GM18517 (cell line): ENCODE measurements around the gene HJURP.

ENCODE experiments used
- ATAC-seq: cut with Tn5 transposase; IDR thresholded peaks from one replicate; pipeline ENCODE4 v1.9.1; 2021; ENCODE audit warnings: mild to moderate bottlenecking, moderate library complexity; ENCODE audit not compliant: unreplicated experiment

The HJURP gene

GRCh38 chr2:233831011-233831721 is 23.2 kb downstream of the HJURP start:
- no peak for ATAC-seq

- ATAC-seq, result no peak
Measured at GRCh38 chr2:233830111-233830802, 24.1 kb downstream of the HJURP start.

GRCh38 chr2:233829193-233830110 is 24.9 kb downstream of the HJURP start:
- ATAC-seq, result no peak

- ATAC-seq, result no peak
Measured at GRCh38 chr2:233828546-233829192, 25.7 kb downstream of the HJURP start.

- no peak for ATAC-seq
Measured at GRCh38 chr2:233824373-233824772, 30.0 kb downstream of the HJURP start.

- ATAC-seq, result no peak
Measured at GRCh38 chr2:233823731-233824121, 30.6 kb downstream of the HJURP start.

GRCh38 chr2:233822781-233823730 is 31.3 kb downstream of the HJURP start:
- no peak for ATAC-seq

- ATAC-seq, result no peak
Measured at GRCh38 chr2:233822101-233822771, 32.1 kb downstream of the HJURP start.

- ATAC-seq, result no peak
Measured at GRCh38 chr2:233821709-233822100, 32.6 kb downstream of the HJURP start.

GRCh38 chr2:233821196-233821595 is 33.1 kb downstream of the HJURP start:
- ATAC-seq, result no peak

GRCh38 chr2:233820774-233821105 is 33.6 kb downstream of the HJURP start:
- no peak for ATAC-seq

- no peak for ATAC-seq
Measured at GRCh38 chr2:233819884-233820773, 34.2 kb downstream of the HJURP start.

- ATAC-seq, result no peak
Measured at GRCh38 chr2:233818639-233819621, 35.4 kb downstream of the HJURP start.

- no peak for ATAC-seq
Measured at GRCh38 chr2:233817995-233818638, 36.2 kb downstream of the HJURP start.

- no peak for ATAC-seq
Measured at GRCh38 chr2:233817361-233817911, 36.9 kb downstream of the HJURP start.

- ATAC-seq, result no peak
Measured at GRCh38 chr2:233816771-233817170, 37.6 kb downstream of the HJURP start.
